GM18498 (cell line): ENCODE results near the gene KCNK3.
"Not testable (repeated sequence)": the region's sequence is repeated elsewhere in the genome, so short reads cannot be mapped to it uniquely, and the experiment has no call there.

Experiments used
- ATAC-seq: cut with Tn5 transposase; IDR thresholded peaks from one replicate; pipeline ENCODE4 v1.9.1; 2021; ENCODE audit warnings: mild to moderate bottlenecking, moderate library complexity; ENCODE audit not compliant: unreplicated experiment

The KCNK3 gene

GRCh38 chr2:26729311-26729710, 36.8 kb downstream of the KCNK3 start:
- no peak for ATAC-seq

- ATAC-seq: no peak
Measured at GRCh38 chr2:26730549-26731344, 38.2 kb downstream of the KCNK3 start.

GRCh38 chr2:26731714-26732113, 39.2 kb downstream of the KCNK3 start:
- ATAC-seq: no peak

GRCh38 chr2:26732446-26732845, 39.9 kb downstream of the KCNK3 start:
- no peak for ATAC-seq

GRCh38 chr2:26733413-26733812, 40.9 kb downstream of the KCNK3 start:
- no peak for ATAC-seq

- ATAC-seq: no peak
Measured at GRCh38 chr2:26735097-26735496, 42.6 kb downstream of the KCNK3 start.

GRCh38 chr2:26735883-26736588, 43.5 kb downstream of the KCNK3 start:
- no peak for ATAC-seq

- no peak for ATAC-seq
Measured at GRCh38 chr2:26737221-26737620, 44.7 kb downstream of the KCNK3 start.

GRCh38 chr2:26738481-26738880, 46.0 kb downstream of the KCNK3 start:
- no peak for ATAC-seq

- no peak for ATAC-seq
Measured at GRCh38 chr2:26739514-26739913, 47.0 kb downstream of the KCNK3 start.

- no peak for ATAC-seq
Measured at GRCh38 chr2:26740346-26740745, 47.8 kb downstream of the KCNK3 start.

- no peak for ATAC-seq
Measured at GRCh38 chr2:26740890-26741302, 48.4 kb downstream of the KCNK3 start.

GRCh38 chr2:26742048-26742770, 49.7 kb downstream of the KCNK3 start:
- ATAC-seq: no peak

GRCh38 chr2:26743852-26744251, 51.3 kb downstream of the KCNK3 start:
- no peak for ATAC-seq

GRCh38 chr2:26744953-26745352, 52.4 kb downstream of the KCNK3 start:
- no peak for ATAC-seq

- no peak for ATAC-seq
Measured at GRCh38 chr2:26745609-26746327, 53.2 kb downstream of the KCNK3 start.

- no peak for ATAC-seq
Measured at GRCh38 chr2:26746934-26747333, 54.4 kb downstream of the KCNK3 start.

GRCh38 chr2:26749787-26750420, 57.4 kb downstream of the KCNK3 start:
- not testable (repeated sequence) for ATAC-seq

- not testable (repeated sequence) for ATAC-seq
Measured at GRCh38 chr2:26750467-26750866, 57.9 kb downstream of the KCNK3 start.

GRCh38 chr2:26752656-26753055, 60.1 kb downstream of the KCNK3 start:
- ATAC-seq: no peak

- no peak for ATAC-seq
Measured at GRCh38 chr2:26754539-26754938, 62.0 kb downstream of the KCNK3 start.
